GM21526 (cell line): ENCODE data around the gene GNAI2.
A peak's percentile ranks its signal among the peaks of the same experiment; 100 is the strongest.
"Not testable (repeated sequence)": the region's sequence is repeated elsewhere in the genome, so short reads cannot be mapped to it uniquely, and the experiment has no call there.

Experiments
- ATAC-seq: cut with Tn5 transposase; IDR thresholded peaks from one replicate; pipeline ENCODE4 v1.9.1; 2021; ENCODE audit warnings: moderate library complexity; ENCODE audit not compliant: unreplicated experiment, low FRiP score

Gene GNAI2

GRCh38 chr3:50242381-50242770, 6.4 kb downstream of the GNAI2 start:
- ATAC-seq, result no peak

GRCh38 chr3:50242851-50243542, 7.0 kb downstream of the GNAI2 start:
- no peak for ATAC-seq

GRCh38 chr3:50243543-50243895, 7.5 kb downstream of the GNAI2 start:
- no peak for ATAC-seq

GRCh38 chr3:50244813-50245212, 8.8 kb downstream of the GNAI2 start:
- not testable (repeated sequence) for ATAC-seq

GRCh38 chr3:50245251-50245745, 9.3 kb downstream of the GNAI2 start:
- no peak for ATAC-seq

GRCh38 chr3:50245831-50246516, 10.0 kb downstream of the GNAI2 start:
- ATAC-seq, result peak; percentile 61

GRCh38 chr3:50246517-50246954, 10.5 kb downstream of the GNAI2 start:
- peak; percentile 31 for ATAC-seq

- no peak for ATAC-seq
Observed at GRCh38 chr3:50248387-50248786, 12.4 kb downstream of the GNAI2 start.

- ATAC-seq, result no peak
Observed at GRCh38 chr3:50249457-50249856, 13.5 kb downstream of the GNAI2 start.

- no peak for ATAC-seq
Observed at GRCh38 chr3:50250514-50250913, 14.5 kb downstream of the GNAI2 start.

GRCh38 chr3:50251220-50251619, 15.2 kb downstream of the GNAI2 start:
- no peak for ATAC-seq

GRCh38 chr3:50254577-50255250, 18.7 kb downstream of the GNAI2 start:
- ATAC-seq, result no peak

- no peak for ATAC-seq
Observed at GRCh38 chr3:50255251-50255615, 19.2 kb downstream of the GNAI2 start.

- ATAC-seq, result no peak
Observed at GRCh38 chr3:50256978-50257890, 21.2 kb downstream of the GNAI2 start.

- no peak for ATAC-seq
Observed at GRCh38 chr3:50258029-50258680, 22.2 kb downstream of the GNAI2 start.

GRCh38 chr3:50258979-50259378, 23.0 kb downstream of the GNAI2 start:
- no peak for ATAC-seq

- peak; percentile 19 for ATAC-seq
Observed at GRCh38 chr3:50259432-50260026, 23.5 kb downstream of the GNAI2 start.

- ATAC-seq, result peak; percentile 64
Observed at GRCh38 chr3:50260027-50260941, 24.3 kb downstream of the GNAI2 start.
